Measurements from ENCODE around the gene STOM. TPM values are rescaled to one million over a fixed set of nuclear protein-coding genes. Genes with fewer than 3 reads are reported as not detected.

The STOM gene
- total and polyA plus RNA-seq, 2 of the 8 experiments (the other 6 are each of a cell fraction or from before 2014, with no cell fraction given) = 25.2 to 60.4 TPM

DNA sequence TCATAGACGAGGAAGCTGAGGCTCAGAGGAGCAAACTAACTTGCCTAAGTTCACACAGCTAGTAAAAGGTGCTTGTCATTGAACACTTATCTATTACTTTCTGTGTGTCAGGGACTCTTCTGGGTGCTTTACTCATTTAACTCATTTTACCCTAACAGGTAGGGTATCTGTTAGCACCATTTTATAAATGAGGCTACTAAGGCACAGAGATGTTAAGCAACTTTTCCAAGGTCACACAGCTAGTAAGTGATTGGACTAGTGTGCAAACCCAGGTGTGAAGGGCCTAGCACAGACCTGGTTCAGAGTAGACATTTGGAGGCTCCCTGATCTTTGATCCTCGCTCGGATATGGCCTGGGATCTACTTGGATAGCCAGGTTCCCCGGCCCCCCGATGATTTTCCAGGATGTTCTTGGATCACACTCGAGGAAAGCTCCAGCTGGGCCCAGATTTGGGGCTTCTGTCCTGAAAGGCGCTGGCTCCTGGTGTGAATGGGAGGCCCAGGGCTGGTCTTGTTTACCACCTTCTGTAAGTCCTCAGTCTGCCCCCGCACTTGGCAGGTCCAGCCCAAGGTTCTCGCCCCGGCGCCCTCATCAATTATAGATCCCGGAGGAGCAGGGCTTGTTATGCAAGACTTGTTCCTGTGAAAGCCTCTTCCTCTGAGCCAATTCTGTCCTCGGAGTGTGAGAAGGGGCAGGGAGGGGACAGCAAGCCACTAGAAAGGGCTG, 64.6 kb downstream of the STOM start:
- Histone ChIP-seq H3K79me2 (ENCODE audit: control insufficient read depth in 1 of 2, insufficient read depth in 2 of 2, low read length in 2 of 2) (no peaks in the 10 kb centered on the region), H4K91ac (replicated peaks; ENCODE audit: insufficient read length, low read length) (no peak overlapping the region), H2BK5ac (ENCODE audit: low read depth, low read length) (no peak overlapping the region), H3K4me1 (replicated peaks in 1 of 4; ENCODE audit: control insufficient read depth in 3 of 4, insufficient read depth in 4 of 4, low read length in 3 of 4) (peaks cover 2 to 10% (median 4%) of the 10 kb centered on the region in 4 experiments; a peak in 6 of 7 replicates), H3K4ac (replicated peaks; ENCODE audit: insufficient read length, low read depth, low read length) (no peak overlapping the region), H3K56ac (replicated peaks; ENCODE audit: insufficient read length, low read depth, low read length) (no peak overlapping the region), H3K4me2 (ENCODE audit: insufficient read depth in 1 of 2, low read depth in 2 of 2, low read length in 2 of 2) (no peak overlapping the region; a peak in 1 of 4 replicates), H2BK15ac (ENCODE audit: low read length) (no peak overlapping the region), H4K20me1 (replicated peaks in 1 of 2; ENCODE audit: control insufficient read depth in 1 of 2, insufficient read depth in 2 of 2, low read length in 2 of 2) (peaks cover 2 to 3% of the 10 kb centered on the region in 2 experiments), H3K4me3 (ENCODE audit: extremely low read depth in 1 of 4, insufficient read depth in 2 of 4, low read depth in 3 of 4, low read length in 4 of 4) (no peak overlapping the region), H3K79me1 (ENCODE audit: low read depth, low read length) (no peaks in the 10 kb centered on the region), H3K23me2 (ENCODE audit: low read depth, low read length) (no peaks in the 10 kb centered on the region), H2AK5ac (ENCODE audit: low read depth, low read length) (no peak overlapping the region), H3K18ac (ENCODE audit: extremely low read depth, low read length) (no peak overlapping the region), H3K9me3 (ENCODE audit: insufficient read depth in 2 of 2, low read depth in 1 of 2, low read length in 1 of 2) (no peaks in the 10 kb centered on the region), H3K14ac (ENCODE audit: insufficient read length) (no peak overlapping the region), H4K8ac (ENCODE audit: extremely low read depth, insufficient read depth, low read length) (no peak overlapping the region), H3K27me3 (replicated peaks in 1 of 4; ENCODE audit: control insufficient read depth in 3 of 4, extremely low read depth in 1 of 4, insufficient read depth in 3 of 4, low read length in 3 of 4) (peaks cover 5 to 14% (median 9%) of the 10 kb centered on the region in 4 experiments), H2BK120ac (replicated peaks; ENCODE audit: low read depth, low read length) (no peak overlapping the region), H3K27ac (ENCODE audit: low read depth, low read length) (no peak overlapping the region), H3K36me3 (ENCODE audit: control insufficient read depth in 2 of 4, insufficient read depth in 4 of 4, low read length in 3 of 4) (no peaks in the 10 kb centered on the region; a peak in 2 of 8 replicates), H2AFZ (ENCODE audit: low read length) (no peak overlapping the region), H2BK20ac (ENCODE audit: low read length) (no peak overlapping the region), H3K9ac (replicated peaks in 1 of 4; ENCODE audit: extremely low read depth in 1 of 4, low read depth in 3 of 4, low read length in 3 of 4) (no peak overlapping the region), H2BK12ac (ENCODE audit: low read depth, low read length) (no peak overlapping the region), H4K5ac (ENCODE audit: insufficient read length, low read depth, low read length) (no peak overlapping the region), H3K23ac (ENCODE audit: insufficient read length) (no peak overlapping the region)
- no peak for DNase-seq (ENCODE audit: low read depth in 1 of 2, low spot score in 2 of 2)
- 80% methylated on average over 13 of the region's 13 CpGs; no CpG with 5 or more reads in 1 of the 2 experiments for WGBS, 2 experiments (ENCODE audit: extremely low coverage in 1 of 2, insufficient coverage in 1 of 2, insufficient read length in 1 of 2, insufficient replicate concordance in 2 of 2, low coverage in 1 of 2, low lambda C conversion rate in 2 of 2, missing lambda C conversion rate in 1 of 2)
- FAIRE-seq = no peak
- CTCF ChIA-PET (ENCODE audit: partially characterized antibody) = interaction anchor here (1.2 to 6.4 kb wide), 5 partner anchors 13 to 94 kb away, joined by 3 to 37 read pairs (median 22); no protein-coding TSS in a partner anchor
- TF ChIP-seq KDM1A (IDR thresholded peaks at IDR 0.05; ENCODE audit: borderline replicate concordance, low read length) (peak; percentile 93), HDAC2 (IDR thresholded peaks at IDR 0.05; ENCODE audit: borderline replicate concordance in 1 of 2, low read depth in 2 of 2, low read length in 2 of 2) (peak in 1 of 2 experiments; percentile 63; a peak in 1 of 4 replicates), SUZ12 (IDR thresholded peaks at IDR 0.05; ENCODE audit: low read length) (no peak), CHD2 (IDR thresholded peaks at IDR 0.05; ENCODE audit: low read length) (no peak)
- POLR2A ChIA-PET (ENCODE audit: partially characterized antibody) = no interaction called here
